B cell (primary cell): Measurements from ENCODE around the gene ACSBG1. TPM values are rescaled to one million over a fixed set of nuclear protein-coding genes. Genes with fewer than 3 reads are reported as not detected.

Experiments
- ATAC-seq: fragments of 200-7000 bp; cut with Tn5 transposase; one replicate; pipeline ENCODE4 v1.10.0; 2021; ENCODE audit warnings: low read depth, mild to moderate bottlenecking, moderate number of reproducible peaks, moderate library complexity
- CTCF ChIA-PET: fragments of 350-600 bp; sonication (Branson Sonifier 250); formaldehyde crosslinking; loops from one replicate; lab custom pipeline; 2021; ENCODE audit warnings: antibody characterized with exemption, inconsistent platforms; lab: Charles Lee
- POLR2A ChIA-PET: fragments of 350-600 bp; sonication (Branson Sonifier 250); formaldehyde crosslinking; loops from one replicate; lab custom pipeline; 2021; ENCODE audit warnings: antibody characterized with exemption; lab: Charles Lee
- DNase-seq: peaks from one replicate; pipeline ENCODE4 v3.0.0; 2013
- H2AFZ ChIP-seq: 2 replicates; pipeline ENCODE4 v1.6.1; 2012; ENCODE audit warnings: mild to moderate bottlenecking, low read depth, low read length; ENCODE audit not compliant: insufficient read depth, poor library complexity, severe bottlenecking
- H3K27ac ChIP-seq, 2 donors: 1 replicate in 1 of 2; 2 replicates in 1 of 2; pipeline ENCODE4 v1.5.1; 2012 to 2013; ENCODE audit warnings: low read length in 2 of 2, mild to moderate bottlenecking in 2 of 2, moderate library complexity in 1 of 2
- H3K27me3 ChIP-seq, 4 experiments: fragments of 200-600 bp in 1 of 4; sonication (generic) in 1 of 4; replicated peaks in 1 of 4; 1 replicate in 2 of 4; 2 replicates in 2 of 4; pipeline versions ENCODE4 v1.6.1 to v1.7.0; 2013 to 2016; ENCODE audit warnings: low read length in 3 of 4, mild to moderate bottlenecking in 2 of 4, mixed read lengths in 1 of 4, moderate library complexity in 1 of 4; ENCODE audit not compliant: insufficient read depth in 4 of 4, control insufficient read depth in 3 of 4; ENCODE audit errors: control extremely low read depth in 1 of 4
- H3K36me3 ChIP-seq, 2 experiments: replicated peaks in 1 of 2; 1 replicate in 1 of 2; 2 replicates in 1 of 2; pipeline versions ENCODE4 v1.6.1 to v1.7.1; 2013; ENCODE audit warnings: low read length in 1 of 2; ENCODE audit not compliant: insufficient read depth in 2 of 2, control insufficient read depth in 1 of 2; ENCODE audit errors: control extremely low read depth in 1 of 2, extremely low read depth in 1 of 2
- H3K4me1 ChIP-seq, 2 donors: fragments of 200-600 bp in 1 of 2; sonication (generic) in 1 of 2; 1 replicate in 1 of 2; 2 replicates in 1 of 2; pipeline versions ENCODE4 v1.5.1 to v1.6.1; 2013 to 2017; ENCODE audit warnings: low read length in 2 of 2; ENCODE audit not compliant: control insufficient read depth in 2 of 2, insufficient read depth in 2 of 2
- H3K4me2 ChIP-seq: replicated peaks from 2 replicates; pipeline ENCODE3; 2012; ENCODE audit warnings: mild to moderate bottlenecking, low read depth, low read length; ENCODE audit not compliant: poor library complexity, severe bottlenecking
- H3K4me3 ChIP-seq, 5 experiments: fragments of 200-600 bp in 1 of 5; sonication (generic) in 1 of 5; 1 replicate in 3 of 5; 2 replicates in 2 of 5; pipeline versions ENCODE4 v1.5.1 to v1.7.0; 2011 to 2016; ENCODE audit warnings: low read length in 4 of 5, mild to moderate bottlenecking in 4 of 5, low read depth in 2 of 5, control low read depth in 1 of 5, moderate library complexity in 1 of 5; ENCODE audit not compliant: insufficient read depth in 1 of 5; ENCODE audit errors: control extremely low read depth in 1 of 5, extremely low read depth in 1 of 5
- H3K79me2 ChIP-seq: fragments of 200-600 bp; sonication (generic); one replicate; pipeline ENCODE4 v1.6.0; 2016; ENCODE audit warnings: low read length; ENCODE audit not compliant: control insufficient read depth, insufficient read depth
- H3K9ac ChIP-seq: fragments of 200-600 bp; sonication (generic); 2 replicates; pipeline ENCODE4 v1.6.1; 2017; ENCODE audit warnings: mild to moderate bottlenecking, low read length, moderate library complexity
- H3K9me3 ChIP-seq, 3 donors: one replicate each; pipeline versions ENCODE4 v1.6.1 to v1.7.1; 2013; ENCODE audit warnings: low read length in 2 of 3; ENCODE audit not compliant: control insufficient read depth in 2 of 3, insufficient read depth in 1 of 3; ENCODE audit errors: control extremely low read depth in 1 of 3
- H4K20me1 ChIP-seq: 2 replicates; pipeline ENCODE4 v1.6.0; 2012; ENCODE audit warnings: mild to moderate bottlenecking, low read length; ENCODE audit not compliant: insufficient read depth, control insufficient read depth, poor library complexity, severe bottlenecking
- H3K27ac Mint-ChIP-seq: one replicate; pipeline ENCODE4 v1.8.0; 2021; ENCODE audit warnings: mixed read lengths
- H3K27me3 Mint-ChIP-seq: one replicate; pipeline ENCODE4 v1.8.0; 2021; ENCODE audit warnings: mixed read lengths
- H3K4me1 Mint-ChIP-seq: one replicate; pipeline ENCODE4 v1.8.0; 2021; ENCODE audit warnings: mixed read lengths
- H3K4me3 Mint-ChIP-seq: one replicate; pipeline ENCODE4 v1.8.0; 2021; ENCODE audit warnings: mixed read lengths
- H3K9me3 Mint-ChIP-seq: one replicate; pipeline ENCODE4 v1.8.0; 2022; ENCODE audit warnings: mixed read lengths; ENCODE audit not compliant: insufficient read depth
- CTCF ChIP-seq: fragments of 200-600 bp; IDR thresholded peaks from one replicate; pipeline ENCODE4 v1.8.0; 2022; ENCODE audit warnings: antibody characterized with exemption, mild to moderate bottlenecking
- EZH2 ChIP-seq: IDR thresholded peaks from 2 replicates; pipeline ENCODE4 v1.6.1; 2012; ENCODE audit warnings: borderline replicate concordance, low read depth, mild to moderate bottlenecking, moderate library complexity, low read length; ENCODE audit not compliant: insufficient read depth, poor library complexity, severe bottlenecking
- WGBS: methylation state at CpG from one replicate; pipeline ENCODE4 v1.1.5; 2013; ENCODE audit warnings: missing lambda C conversion rate; ENCODE audit not compliant: insufficient coverage; 5-methylcytosine and 5-hydroxymethylcytosine counted together
- intact Hi-C: fragments of 100-400 bp; cut with micrococcal nuclease; formaldehyde crosslinking; loops from one replicate; pipeline ENCODE4 v1.10.0; 2022
- polyA plus RNA-seq: library from polyadenylated mRNA; depleted of rRNA; stranded (reverse); fragments of >200 nt; gene quantifications from 2 replicates; pipeline ENCODE4 v1.2.3, GENCODE V29; 2012
- total RNA-seq, 2 donors: library from RNA; stranded (reverse); fragments of 120-200 nt in 1 of 2; gene quantifications; 1 replicate in 1 of 2; 2 replicates in 1 of 2; pipeline versions ENCODE4 v1.2.3 to v1.2.4, GENCODE V29; 2013 to 2022

Gene ACSBG1
- total and polyA plus RNA-seq, 2 donors (not counting 1 experiment from before 2014, with no cell fraction given), result 0.03 to 0.07 TPM

- TF ChIP-seq EZH2, result no peak
- TF ChIP-seq CTCF, result no peak
- Histone ChIP-seq H3K79me2 (no peaks in the 10 kb centered on the region), H3K9me3 (no peaks in the 10 kb centered on the region), H3K4me1 (no peaks in the 10 kb centered on the region), H4K20me1 (no peaks in the 10 kb centered on the region), H2AFZ (no peak overlapping the region), H3K27me3 (no peaks in the 10 kb centered on the region), H3K36me3 (no peaks in the 10 kb centered on the region), H3K4me2 (no peak overlapping the region), H3K9ac (no peak overlapping the region), H3K4me3 (no peak overlapping the region), H3K27ac (no peak overlapping the region)
- Mint-ChIP-seq H3K4me3 (no peak overlapping the region), H3K27me3 (no peaks in the 10 kb centered on the region), H3K9me3 (no peaks in the 10 kb centered on the region), H3K4me1 (no peaks in the 10 kb centered on the region), H3K27ac (no peak overlapping the region)
- ChIA-PET CTCF (interaction anchor here (1.6 kb wide), 1 partner anchor 27 kb away, joined by 6 read pairs; no protein-coding TSS in a partner anchor), POLR2A (no interaction called here)
- no peak for DNase-seq
- intact Hi-C loops, result no loop called here
- ATAC-seq, result no peak
- 100% methylated on average over 3 of the region's 5 CpGs for WGBS
Measured at GRCh38 chr15:78222745-78223395, 11.5 kb downstream of the ACSBG1 start.

- no peaks in the 10 kb centered on the region for H3K27me3 Mint-ChIP-seq
- H3K9me3 Mint-ChIP-seq, result no peaks in the 10 kb centered on the region
- POLR2A ChIA-PET, result no interaction called here
- Histone ChIP-seq H4K20me1 (no peaks in the 10 kb centered on the region), H3K4me3 (no peak overlapping the region), H3K9me3 (no peaks in the 10 kb centered on the region), H3K9ac (no peak overlapping the region), H3K27me3 (no peaks in the 10 kb centered on the region), H3K79me2 (no peaks in the 10 kb centered on the region), H2AFZ (no peak overlapping the region), H3K4me1 (no peaks in the 10 kb centered on the region), H3K36me3 (no peaks in the 10 kb centered on the region), H3K4me2 (no peak overlapping the region), H3K27ac (no peak overlapping the region)
- ATAC-seq, result no peak
- no peak overlapping the region for H3K27ac Mint-ChIP-seq
- no peaks in the 10 kb centered on the region for H3K4me1 Mint-ChIP-seq
- no peak for DNase-seq
- no peak overlapping the region for H3K4me3 Mint-ChIP-seq
- no peak for TF ChIP-seq EZH2
- no peak for TF ChIP-seq CTCF
- intact Hi-C loops, result no loop called here
- no CpG with 5 or more reads among the region's 1 CpG for WGBS
- CTCF ChIA-PET, result no interaction called here
Measured at GRCh38 chr15:78220713-78221112, 13.7 kb downstream of the ACSBG1 start.
